ENCODE measurements around the gene RNF13.
"Not testable (repeated sequence)": the region's sequence is repeated elsewhere in the genome, so short reads cannot be mapped to it uniquely, and the experiment has no call there.

RNF13 gene

GRCh38 chr3:149844091-149844490 lies 31.1 kb downstream of the RNF13 start:
- DNase-seq, result no peak

- DNase-seq, result no peak
These were observed 32.7 kb downstream of the RNF13 start for GRCh38 chr3:149845570-149846244.

- DNase-seq, result no peak
These were observed 35.2 kb downstream of the RNF13 start for GRCh38 chr3:149848238-149848637.

- no peak for DNase-seq
These were observed 35.7 kb downstream of the RNF13 start for GRCh38 chr3:149848688-149849087.

GRCh38 chr3:149850787-149851584 lies 38.0 kb downstream of the RNF13 start:
- no peak for DNase-seq

- no peak for DNase-seq
These were observed 45.9 kb downstream of the RNF13 start for GRCh38 chr3:149858911-149859310.

GRCh38 chr3:149860881-149861280 lies 47.9 kb downstream of the RNF13 start:
- no peak for DNase-seq

- DNase-seq, result no peak
These were observed 54.5 kb downstream of the RNF13 start for GRCh38 chr3:149867563-149867962.

- no peak for DNase-seq
These were observed 58.8 kb downstream of the RNF13 start for GRCh38 chr3:149871855-149872254.

- no peak for DNase-seq
These were observed 59.6 kb downstream of the RNF13 start for GRCh38 chr3:149872589-149872988.

GRCh38 chr3:149877668-149878067 lies 64.7 kb downstream of the RNF13 start:
- DNase-seq, result no peak

- DNase-seq, result peak; percentile 21
These were observed 66.9 kb downstream of the RNF13 start for GRCh38 chr3:149879872-149880271.

GRCh38 chr3:149881879-149882278 lies 68.9 kb downstream of the RNF13 start:
- no peak for DNase-seq

- no peak for DNase-seq
These were observed 70.1 kb downstream of the RNF13 start for GRCh38 chr3:149883134-149883533.

GRCh38 chr3:149883860-149884259 lies 70.8 kb downstream of the RNF13 start:
- DNase-seq, result not testable (repeated sequence)

GRCh38 chr3:149884848-149885247 lies 71.8 kb downstream of the RNF13 start:
- peak; percentile 1 for DNase-seq

- DNase-seq, result no peak
These were observed 73.9 kb downstream of the RNF13 start for GRCh38 chr3:149886957-149887356.

GRCh38 chr3:149891621-149892020 lies 78.6 kb downstream of the RNF13 start:
- DNase-seq, result no peak

GRCh38 chr3:149892371-149892770 lies 79.4 kb downstream of the RNF13 start:
- no peak for DNase-seq

- no peak for DNase-seq
These were observed 81.2 kb downstream of the RNF13 start for GRCh38 chr3:149894205-149894604.

- no peak for DNase-seq
These were observed 82.3 kb downstream of the RNF13 start for GRCh38 chr3:149895339-149895738.

GRCh38 chr3:149895769-149896168 lies 82.8 kb downstream of the RNF13 start:
- DNase-seq, result no peak

- DNase-seq, result no peak
These were observed 85.8 kb downstream of the RNF13 start for GRCh38 chr3:149898771-149899170.

GRCh38 chr3:149900322-149900721 lies 87.3 kb downstream of the RNF13 start:
- no peak for DNase-seq

GRCh38 chr3:149901770-149902169 lies 88.8 kb downstream of the RNF13 start:
- DNase-seq, result no peak

Data from activated CD4-positive, alpha-beta T cell treated with anti-CD3 and anti-CD28 coated beads, Interleukin-2, Interleukin-6, amounts not matched to agents 100 ng/mL and 50 ng/mL, durations not matched to agents 16 hours and 8 hours (primary cell).